Measurements from ENCODE around the gene CHST15. TPM values are rescaled to one million over a fixed set of nuclear protein-coding genes. Genes with fewer than 3 reads are reported as not detected.

The CHST15 gene
- total RNA-seq, 1 donor from 2014 or later = 1.5 TPM

- no peak overlapping the region for H3K27ac Mint-ChIP-seq (ENCODE audit: unreplicated experiment)
- H3K9me3 Mint-ChIP-seq = no peaks in the 10 kb centered on the region
- H3K4me1 Mint-ChIP-seq = peaks cover 7% of the 10 kb centered on the region
- H3K27me3 Mint-ChIP-seq (ENCODE audit: low read depth) = no peaks in the 10 kb centered on the region
- DNase-seq (ENCODE audit: low read depth, low spot score) = no peak
- no peak overlapping the region for H3K4me3 Mint-ChIP-seq
- H3K36me3 Mint-ChIP-seq (ENCODE audit: low read depth) = no peaks in the 10 kb centered on the region
- no peak for TF ChIP-seq CTCF (conservative IDR thresholded peaks at IDR 0.05)
Observed at GRCh38 chr10:124134251-124134893, 41.0 kb upstream of the CHST15 start.

GRCh38 chr10:124132876-124133275 lies 39.5 kb upstream of the CHST15 start:
- Mint-ChIP-seq H3K9me3 (no peaks in the 10 kb centered on the region), H3K4me3 (no peak overlapping the region), H3K27me3 (ENCODE audit: low read depth) (no peaks in the 10 kb centered on the region), H3K36me3 (ENCODE audit: low read depth) (no peaks in the 10 kb centered on the region), H3K27ac (ENCODE audit: unreplicated experiment) (no peak overlapping the region), H3K4me1 (peaks cover 7% of the 10 kb centered on the region)
- no peak for TF ChIP-seq CTCF (conservative IDR thresholded peaks at IDR 0.05)
- DNase-seq (ENCODE audit: low read depth, low spot score) = no peak

- TF ChIP-seq CTCF (conservative IDR thresholded peaks at IDR 0.05) = no peak
- H3K4me3 Mint-ChIP-seq = no peak overlapping the region
- no peaks in the 10 kb centered on the region for H3K36me3 Mint-ChIP-seq (ENCODE audit: low read depth)
- H3K27me3 Mint-ChIP-seq (ENCODE audit: low read depth) = no peaks in the 10 kb centered on the region
- no peak overlapping the region for H3K27ac Mint-ChIP-seq (ENCODE audit: unreplicated experiment)
- no peaks in the 10 kb centered on the region for H3K9me3 Mint-ChIP-seq
- H3K4me1 Mint-ChIP-seq = peaks cover 7% of the 10 kb centered on the region
- DNase-seq (ENCODE audit: low read depth, low spot score) = no peak
Observed at GRCh38 chr10:124132306-124132705, 38.9 kb upstream of the CHST15 start.

GRCh38 chr10:124131172-124131571 lies 37.8 kb upstream of the CHST15 start:
- DNase-seq (ENCODE audit: low read depth, low spot score) = no peak
- TF ChIP-seq CTCF (conservative IDR thresholded peaks at IDR 0.05) = no peak
- H3K27ac Mint-ChIP-seq (ENCODE audit: unreplicated experiment) = no peak overlapping the region
- H3K4me3 Mint-ChIP-seq = no peak overlapping the region
- H3K27me3 Mint-ChIP-seq (ENCODE audit: low read depth) = no peaks in the 10 kb centered on the region
- peaks cover 7% of the 10 kb centered on the region for H3K4me1 Mint-ChIP-seq
- H3K9me3 Mint-ChIP-seq = no peaks in the 10 kb centered on the region
- H3K36me3 Mint-ChIP-seq (ENCODE audit: low read depth) = no peaks in the 10 kb centered on the region

- Mint-ChIP-seq H3K27me3 (ENCODE audit: low read depth) (no peaks in the 10 kb centered on the region), H3K4me3 (no peak overlapping the region), H3K9me3 (no peaks in the 10 kb centered on the region), H3K36me3 (ENCODE audit: low read depth) (no peaks in the 10 kb centered on the region), H3K4me1 (peaks cover 7% of the 10 kb centered on the region), H3K27ac (ENCODE audit: unreplicated experiment) (peak overlapping the region; percentile 68)
- DNase-seq (ENCODE audit: low read depth, low spot score) = no peak
- no peak for TF ChIP-seq CTCF (conservative IDR thresholded peaks at IDR 0.05)
Observed at GRCh38 chr10:124130198-124130900, 37.0 kb upstream of the CHST15 start.
